Activated gamma-delta T cell (primary cell): ENCODE data around the gene FGGY.

Experiments used
- DNase-seq: peaks from one replicate; lab custom pipeline; 2025; lab: John Stamatoyannopoulos, UW

Gene FGGY

DNA sequence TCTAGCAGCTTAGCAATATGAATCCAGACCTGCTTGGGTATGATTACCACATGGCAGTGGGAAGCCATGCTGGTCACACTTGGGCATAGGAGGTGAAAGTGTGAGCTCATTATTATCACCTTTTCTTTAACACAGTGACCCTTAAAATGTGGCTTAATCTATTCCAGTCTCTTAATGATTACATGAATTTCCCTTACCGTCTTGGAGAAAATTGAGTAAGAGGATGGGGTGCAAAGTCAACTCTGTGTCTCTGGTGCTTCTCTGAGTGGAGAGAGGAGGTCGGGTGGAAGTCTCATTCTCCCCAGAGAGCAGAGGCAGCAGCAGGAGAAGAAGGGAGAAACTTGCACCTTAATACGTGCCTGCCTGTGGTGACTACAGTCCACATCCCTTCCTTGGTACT is 91.3 kb downstream of the FGGY start:
- DNase-seq: no peak

- DNase-seq: no peak
These were observed 93.0 kb downstream of the FGGY start for GRCh38 chr1:59389847-59390246.

DNA sequence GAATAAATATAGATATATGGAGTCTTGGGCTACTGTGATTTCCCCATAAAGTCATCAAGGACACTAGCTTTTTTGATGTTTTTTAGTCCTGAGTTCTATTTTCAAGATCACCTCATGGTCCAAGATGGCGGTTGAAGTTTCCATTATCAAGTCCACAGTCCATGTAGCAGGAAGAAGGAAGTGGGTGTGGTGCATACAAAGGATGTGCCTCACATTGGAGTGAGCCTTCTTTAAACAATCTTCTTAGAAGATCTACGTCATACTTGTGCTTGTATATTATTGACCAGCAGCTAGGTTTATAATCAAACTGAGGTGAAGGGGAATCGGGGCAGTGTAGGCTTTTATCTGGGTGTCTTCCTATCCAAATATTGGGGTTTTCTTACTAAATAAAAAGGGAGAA is 93.4 kb downstream of the FGGY start:
- no peak for DNase-seq

GRCh38 chr1:59391212-59392179 is 94.6 kb downstream of the FGGY start:
- DNase-seq: no peak

GRCh38 chr1:59393211-59394180 is 96.6 kb downstream of the FGGY start:
- no peak for DNase-seq

GRCh38 chr1:59394706-59395425 is 98.0 kb downstream of the FGGY start:
- no peak for DNase-seq

DNA sequence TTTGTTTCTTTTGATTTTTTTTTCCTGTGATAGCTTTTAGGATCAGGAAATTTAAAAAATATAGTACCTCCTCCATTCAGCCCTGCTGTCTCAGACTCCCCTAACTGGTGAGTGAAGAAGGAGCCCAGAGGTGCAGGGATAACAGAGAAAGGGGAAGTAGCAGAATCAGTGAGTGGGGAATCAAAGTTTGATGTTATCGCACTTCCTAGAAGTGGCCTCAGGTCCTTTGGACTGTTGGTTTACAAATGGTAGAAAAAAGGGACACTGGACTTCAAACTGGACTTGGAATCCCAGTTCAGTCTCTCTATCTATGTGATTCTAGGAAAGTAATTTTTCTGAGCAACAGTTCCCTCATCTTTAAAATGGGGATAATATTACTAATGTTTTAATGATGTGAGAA is 99.5 kb downstream of the FGGY start:
- DNase-seq: no peak

GRCh38 chr1:59397139-59397858 is 100.4 kb downstream of the FGGY start:
- DNase-seq: no peak

- no peak for DNase-seq
These were observed 102.7 kb downstream of the FGGY start for GRCh38 chr1:59399642-59400041.

DNA sequence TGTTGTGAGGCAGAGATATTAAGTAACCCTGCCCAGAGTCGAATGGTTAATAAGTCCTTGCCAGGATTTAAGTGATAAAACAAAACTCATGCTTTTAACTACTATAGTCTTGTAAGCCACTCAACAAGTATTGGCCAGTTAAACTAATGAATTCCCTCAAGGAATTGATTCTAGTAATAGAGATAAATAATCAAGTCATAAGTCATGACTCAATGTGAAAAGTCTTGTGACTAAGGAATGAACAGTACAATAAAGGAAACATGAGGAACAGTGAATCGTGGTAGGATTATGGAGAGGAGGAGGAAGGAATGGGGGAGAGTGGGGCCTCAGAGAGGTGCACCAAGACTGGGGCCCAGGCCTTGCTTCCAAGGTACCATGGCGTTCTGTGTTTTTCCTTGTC is 104.7 kb downstream of the FGGY start:
- DNase-seq: no peak

- DNase-seq: no peak
These were observed 107.9 kb downstream of the FGGY start for GRCh38 chr1:59404796-59405195.

DNA sequence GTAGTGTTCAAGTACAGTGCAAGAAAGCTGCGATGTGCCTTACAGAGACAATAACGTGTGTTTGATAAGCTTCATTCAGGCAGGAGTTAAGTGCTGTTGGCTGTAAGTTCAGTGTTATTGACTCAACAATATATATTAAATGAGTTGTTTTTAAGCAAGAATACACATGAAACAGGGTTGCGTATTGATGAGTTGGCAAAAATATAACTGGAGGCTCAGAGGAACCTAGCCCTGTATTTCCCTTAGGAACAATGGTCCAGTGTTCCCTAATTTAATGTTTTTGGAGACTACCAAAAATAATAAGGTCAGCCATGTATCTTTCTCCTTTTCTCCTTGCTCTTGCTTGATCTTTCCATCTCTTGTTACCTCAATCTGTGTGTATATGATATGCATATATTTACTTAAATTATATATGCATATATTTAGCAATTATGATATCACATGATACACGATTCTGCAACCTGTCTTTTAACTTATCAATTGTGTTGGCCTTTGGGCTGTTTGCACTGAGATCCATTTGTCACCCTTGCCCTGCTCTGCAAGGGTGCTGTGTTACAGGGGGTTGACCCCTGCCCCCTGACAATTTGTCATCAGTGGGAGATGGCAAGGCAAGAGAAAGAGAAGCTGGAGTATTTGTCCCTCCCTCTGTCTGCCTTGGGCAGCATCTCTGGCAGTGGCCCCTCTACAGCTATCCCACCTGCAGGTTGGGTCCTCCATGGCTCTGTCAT is 109.7 kb downstream of the FGGY start:
- DNase-seq: no peak

DNA sequence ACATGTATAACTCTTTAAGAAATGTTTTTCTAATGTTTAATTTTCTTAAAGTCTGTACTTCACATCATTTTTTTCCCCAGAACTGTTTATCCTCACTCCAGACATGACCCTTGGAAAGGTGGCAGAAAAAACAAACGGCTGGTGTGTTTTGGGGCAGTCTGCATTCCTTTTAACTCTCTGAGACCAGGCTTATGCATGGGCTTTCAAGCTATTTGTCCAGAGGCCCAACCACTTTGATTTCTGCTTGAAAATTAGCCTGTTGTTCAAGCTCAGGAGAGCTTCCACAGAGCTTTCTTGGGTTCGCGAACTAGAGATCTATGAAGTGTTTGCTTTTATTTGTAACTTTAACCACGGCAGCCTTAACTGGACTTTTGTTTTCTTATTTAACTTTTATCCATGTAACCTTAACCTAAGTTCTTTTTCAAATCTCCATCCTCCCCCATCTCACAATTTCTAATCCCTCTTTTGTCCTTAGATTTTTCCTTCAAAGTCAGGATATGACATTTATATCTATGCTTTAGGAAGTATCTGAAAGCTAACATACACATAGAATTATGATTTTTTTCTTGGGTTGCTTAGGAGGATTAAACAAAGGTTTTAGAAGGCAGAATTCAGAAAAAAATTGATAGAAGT is 111.8 kb downstream of the FGGY start:
- DNase-seq: no peak

- DNase-seq: no peak
These were observed 112.7 kb downstream of the FGGY start for GRCh38 chr1:59409549-59409948.

- DNase-seq: no peak
These were observed 113.1 kb downstream of the FGGY start for GRCh38 chr1:59409986-59410385.

DNA sequence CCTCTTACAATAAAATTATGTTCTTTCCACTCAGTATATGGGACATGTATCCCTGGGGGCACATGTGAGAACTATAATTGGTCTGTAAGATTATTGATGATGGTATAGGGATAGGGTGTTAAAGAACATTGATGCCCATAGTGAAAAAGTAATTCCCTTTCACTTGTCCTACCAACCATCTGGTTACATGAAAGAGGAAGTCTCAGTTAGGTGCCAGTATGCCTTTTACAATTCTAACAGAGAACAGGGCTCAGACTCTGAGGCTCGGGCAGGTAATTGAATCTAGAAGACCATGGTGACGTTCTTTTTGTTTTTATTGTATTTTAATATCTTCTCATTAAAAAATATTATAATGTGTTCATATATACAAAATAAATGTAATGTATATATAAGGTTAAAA is 113.6 kb downstream of the FGGY start:
- DNase-seq: no peak

DNA sequence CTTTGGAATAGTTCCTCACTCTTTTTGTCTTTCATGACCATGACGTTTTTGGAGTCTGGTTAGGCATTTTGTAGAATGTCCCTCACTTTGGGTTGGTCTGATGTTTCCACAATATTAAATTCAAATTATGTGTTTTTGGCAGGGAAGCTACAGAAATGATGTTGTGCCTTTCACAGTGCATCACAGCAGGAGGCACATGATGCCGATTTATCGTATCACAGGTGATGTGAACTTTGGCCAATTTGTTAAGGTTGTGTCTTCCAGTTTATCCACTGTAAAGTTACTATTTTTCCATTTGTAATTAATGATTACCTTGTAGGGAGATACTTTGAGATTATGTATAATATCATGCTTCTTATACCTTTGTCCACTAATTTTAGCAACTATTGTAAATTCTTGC is 114.3 kb downstream of the FGGY start:
- no peak for DNase-seq

DNA sequence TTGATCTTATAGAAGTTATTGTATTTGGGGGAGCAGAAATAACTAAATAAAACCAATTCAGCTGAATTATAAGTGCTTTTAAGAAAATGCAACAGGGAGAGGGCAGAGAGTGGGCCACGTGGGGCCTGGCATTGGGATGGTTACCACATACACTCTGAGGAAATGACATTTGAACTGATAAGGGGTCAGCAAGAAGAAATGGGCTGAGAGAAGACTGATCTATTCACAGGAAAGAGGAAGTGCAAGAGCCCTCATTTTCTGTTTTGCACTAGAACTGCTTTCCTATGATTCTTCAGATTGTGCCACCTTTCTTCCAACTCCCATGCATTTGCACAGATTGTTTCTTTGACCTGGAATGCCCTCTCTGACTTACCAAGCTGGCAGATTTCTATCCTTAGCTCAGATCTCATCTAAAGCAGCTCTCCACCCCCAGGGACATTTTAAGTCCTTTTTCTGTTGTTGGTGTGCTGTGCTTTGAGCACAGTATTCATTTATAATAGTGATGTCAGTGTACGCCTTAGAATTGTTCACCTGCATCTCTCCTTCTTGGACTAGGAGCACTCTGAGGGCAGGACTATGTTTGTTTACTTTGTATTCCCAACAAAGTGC is 115.9 kb downstream of the FGGY start:
- DNase-seq: no peak

GRCh38 chr1:59413327-59413720 is 116.4 kb downstream of the FGGY start:
- no peak for DNase-seq
